Fibroblast of mammary gland (primary cell): ENCODE data around the gene WT1.

ENCODE experiments used
- DNase-seq: peaks from one replicate; pipeline ENCODE4 v3.0.0-alpha.2; 2010; ENCODE audit warnings: low read depth
- H3K4me3 ChIP-seq: 2 replicates; pipeline ENCODE4 v1.5.1; 2011; ENCODE audit warnings: low read depth, mild to moderate bottlenecking, low read length, moderate library complexity; ENCODE audit not compliant: control insufficient read depth
- TF ChIP-seq, protein P1 (sequence below): conservative IDR thresholded peaks from 2 replicates; pipeline ENCODE4 v1.5.1; 2011; ENCODE audit warnings: low read depth, low read length, inconsistent platforms; ENCODE audit not compliant: control insufficient read depth, insufficient read depth

Gene WT1

DNA sequence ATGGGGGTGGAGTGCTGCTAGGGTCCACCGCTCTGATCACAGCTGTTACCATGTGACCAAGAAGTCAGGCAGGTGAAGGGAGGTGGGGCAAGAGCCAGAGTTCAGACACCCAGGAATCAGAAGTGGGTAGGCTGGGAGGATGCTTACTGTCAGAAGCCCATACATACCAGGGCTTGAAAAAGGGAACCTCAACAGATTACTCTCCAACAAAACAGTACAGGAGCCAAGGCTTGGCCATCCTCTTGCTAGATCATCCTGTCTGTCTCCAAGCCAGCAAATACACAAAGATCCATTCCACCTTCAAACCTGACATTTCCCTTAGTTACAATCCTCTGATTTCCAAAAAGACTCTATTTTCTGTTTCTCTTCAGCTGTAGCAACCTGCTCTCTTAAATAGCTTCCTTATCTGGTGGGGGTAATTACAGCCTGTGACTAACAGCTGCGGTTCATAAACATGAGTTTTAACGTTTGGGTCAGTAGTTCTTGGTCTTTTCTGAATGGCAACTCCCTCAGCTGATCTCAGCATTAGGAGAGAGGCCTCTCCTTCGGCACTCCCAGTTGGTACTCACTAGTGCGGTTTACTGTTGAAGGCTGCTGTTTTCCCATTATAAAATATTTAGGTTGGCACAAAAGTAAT, 31.1 kb upstream of the WT1 start:
- H3K4me3 ChIP-seq: no peak overlapping the region
- TF ChIP-seq, protein P1, sequence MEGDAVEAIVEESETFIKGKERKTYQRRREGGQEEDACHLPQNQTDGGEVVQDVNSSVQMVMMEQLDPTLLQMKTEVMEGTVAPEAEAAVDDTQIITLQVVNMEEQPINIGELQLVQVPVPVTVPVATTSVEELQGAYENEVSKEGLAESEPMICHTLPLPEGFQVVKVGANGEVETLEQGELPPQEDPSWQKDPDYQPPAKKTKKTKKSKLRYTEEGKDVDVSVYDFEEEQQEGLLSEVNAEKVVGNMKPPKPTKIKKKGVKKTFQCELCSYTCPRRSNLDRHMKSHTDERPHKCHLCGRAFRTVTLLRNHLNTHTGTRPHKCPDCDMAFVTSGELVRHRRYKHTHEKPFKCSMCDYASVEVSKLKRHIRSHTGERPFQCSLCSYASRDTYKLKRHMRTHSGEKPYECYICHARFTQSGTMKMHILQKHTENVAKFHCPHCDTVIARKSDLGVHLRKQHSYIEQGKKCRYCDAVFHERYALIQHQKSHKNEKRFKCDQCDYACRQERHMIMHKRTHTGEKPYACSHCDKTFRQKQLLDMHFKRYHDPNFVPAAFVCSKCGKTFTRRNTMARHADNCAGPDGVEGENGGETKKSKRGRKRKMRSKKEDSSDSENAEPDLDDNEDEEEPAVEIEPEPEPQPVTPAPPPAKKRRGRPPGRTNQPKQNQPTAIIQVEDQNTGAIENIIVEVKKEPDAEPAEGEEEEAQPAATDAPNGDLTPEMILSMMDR: no peak
- DNase-seq: no peak

DNA sequence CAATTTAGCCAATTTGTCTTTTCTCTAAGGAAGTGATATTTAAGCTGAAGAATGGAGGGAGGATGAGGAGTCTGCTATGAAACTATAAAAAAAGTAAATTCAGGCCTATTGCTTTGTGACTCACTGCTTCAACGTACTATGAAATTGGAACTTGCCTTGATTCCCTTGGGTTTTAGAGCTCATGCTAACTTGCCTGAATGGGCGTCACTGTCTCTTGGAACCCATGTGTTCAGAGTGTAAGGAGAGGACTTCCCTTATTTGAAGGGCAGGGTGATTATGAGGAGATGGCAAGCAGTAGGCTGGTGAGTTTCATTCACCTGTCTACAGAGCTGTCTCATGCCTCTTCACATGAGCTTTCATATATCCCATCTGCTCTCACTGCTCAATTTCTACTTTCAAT, 28.7 kb upstream of the WT1 start:
- H3K4me3 ChIP-seq: no peak overlapping the region
- DNase-seq: no peak
- TF ChIP-seq, protein P1: no peak

DNA sequence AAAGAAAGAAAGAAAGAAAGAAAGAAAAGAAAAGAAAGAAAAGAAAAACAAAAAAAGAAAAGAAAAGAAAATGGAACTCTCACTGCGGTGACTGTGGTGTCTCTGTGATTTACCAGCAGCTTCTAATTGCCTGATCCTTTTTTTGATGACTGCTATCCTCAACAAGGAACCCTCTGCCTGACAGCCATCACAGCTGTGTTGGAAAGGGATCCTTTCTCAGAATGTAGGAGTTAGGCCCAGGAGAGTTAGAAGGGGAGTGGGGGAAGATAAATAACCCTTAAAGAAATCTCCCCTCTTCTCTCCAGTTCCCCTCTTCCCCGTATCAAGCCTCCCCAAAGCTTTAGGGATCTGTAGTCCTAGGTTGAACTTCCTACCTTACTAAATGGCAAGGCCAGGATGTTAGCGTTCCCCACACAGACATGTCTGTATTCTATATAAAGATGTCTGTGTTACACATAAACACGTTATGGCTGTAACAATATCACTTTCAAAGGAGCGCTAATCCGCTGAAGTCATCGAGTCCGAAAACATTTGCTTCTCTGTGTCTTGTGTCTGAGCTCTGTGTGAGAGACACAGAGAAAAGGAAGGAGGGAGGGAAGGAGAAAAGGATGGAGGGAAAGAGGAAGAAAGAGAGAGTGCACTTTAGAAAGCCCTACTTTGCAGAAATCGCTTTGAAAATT, 26.8 kb upstream of the WT1 start:
- DNase-seq: no peak
- TF ChIP-seq, protein P1: no peak
- no peak overlapping the region for H3K4me3 ChIP-seq

DNA sequence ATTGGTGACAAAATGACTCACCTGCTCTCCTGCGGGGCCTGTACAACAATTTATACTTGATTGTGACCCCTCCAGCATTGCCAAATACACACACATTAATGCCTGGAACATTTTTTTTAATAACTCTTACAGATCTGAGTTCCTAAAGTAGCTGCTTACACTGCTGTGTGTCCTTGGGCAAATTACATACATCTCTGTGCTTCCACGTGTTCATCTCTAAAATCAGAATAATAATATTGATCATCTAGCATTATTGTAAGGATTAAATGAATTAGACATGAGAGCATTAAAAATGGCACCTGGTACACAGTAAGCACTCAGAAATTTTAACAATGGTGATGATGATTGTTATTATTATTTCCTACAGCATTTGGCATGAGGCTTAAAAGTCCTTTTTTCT, 21.5 kb upstream of the WT1 start:
- DNase-seq: no peak
- TF ChIP-seq, protein P1: no peak
- no peak overlapping the region for H3K4me3 ChIP-seq

DNA sequence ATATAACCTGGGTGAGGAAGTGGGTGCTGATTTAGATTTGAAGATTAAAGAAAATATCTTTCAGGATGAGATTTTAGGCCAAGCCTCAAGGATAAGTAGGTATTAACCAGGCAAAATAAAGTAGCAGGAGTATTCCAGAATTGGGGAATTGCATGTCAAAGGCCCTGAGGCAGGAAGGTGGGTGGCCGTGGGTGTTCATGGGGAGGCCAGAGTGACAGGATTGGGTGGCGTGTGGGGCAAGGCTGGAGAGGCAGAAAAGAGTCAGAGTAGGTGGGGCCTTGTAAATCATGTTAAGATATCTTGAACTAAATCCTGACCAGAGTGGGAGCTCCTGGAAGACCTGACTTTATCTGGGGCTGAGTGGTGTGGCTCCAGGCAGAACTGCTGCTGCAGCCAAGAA, 19.7 kb upstream of the WT1 start:
- TF ChIP-seq, protein P1: no peak
- no peak for DNase-seq
- no peak overlapping the region for H3K4me3 ChIP-seq

DNA sequence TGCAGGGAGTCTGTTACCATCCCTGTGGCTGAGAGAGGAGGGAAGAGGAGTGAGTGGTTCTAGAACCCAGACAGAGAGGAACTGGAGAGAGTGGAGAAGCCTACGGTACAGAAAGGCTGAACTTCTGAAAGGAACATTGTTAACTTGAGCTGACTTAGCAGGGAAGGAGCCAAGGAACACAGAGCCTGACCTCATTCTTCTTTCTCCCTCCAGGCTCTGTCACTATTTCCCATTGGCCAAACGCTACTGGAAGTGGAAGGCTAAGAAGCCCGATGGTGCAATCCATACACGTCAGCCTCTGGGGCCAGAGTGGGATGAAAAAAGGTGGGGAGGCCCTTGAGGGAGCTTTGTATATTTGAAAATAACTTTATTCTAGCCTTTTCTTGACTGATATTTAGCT, 16.5 kb upstream of the WT1 start:
- TF ChIP-seq, protein P1: no peak
- DNase-seq: peak; percentile 15
- no peak overlapping the region for H3K4me3 ChIP-seq
